ENCODE measurements around the gene CAMKK2.
A peak's percentile ranks its signal among the peaks of the same experiment; 100 is the strongest.
"Not testable (repeated sequence)": the region's sequence is repeated elsewhere in the genome, so short reads cannot be mapped to it uniquely, and the experiment has no call there.

CAMKK2 gene

GRCh38 chr12:121239351-121240061 is 57.0 kb downstream of the CAMKK2 start:
- no peaks in the 10 kb centered on the region for H3K9me3 Mint-ChIP-seq
- H3K4me3 Mint-ChIP-seq: no peak overlapping the region

DNA sequence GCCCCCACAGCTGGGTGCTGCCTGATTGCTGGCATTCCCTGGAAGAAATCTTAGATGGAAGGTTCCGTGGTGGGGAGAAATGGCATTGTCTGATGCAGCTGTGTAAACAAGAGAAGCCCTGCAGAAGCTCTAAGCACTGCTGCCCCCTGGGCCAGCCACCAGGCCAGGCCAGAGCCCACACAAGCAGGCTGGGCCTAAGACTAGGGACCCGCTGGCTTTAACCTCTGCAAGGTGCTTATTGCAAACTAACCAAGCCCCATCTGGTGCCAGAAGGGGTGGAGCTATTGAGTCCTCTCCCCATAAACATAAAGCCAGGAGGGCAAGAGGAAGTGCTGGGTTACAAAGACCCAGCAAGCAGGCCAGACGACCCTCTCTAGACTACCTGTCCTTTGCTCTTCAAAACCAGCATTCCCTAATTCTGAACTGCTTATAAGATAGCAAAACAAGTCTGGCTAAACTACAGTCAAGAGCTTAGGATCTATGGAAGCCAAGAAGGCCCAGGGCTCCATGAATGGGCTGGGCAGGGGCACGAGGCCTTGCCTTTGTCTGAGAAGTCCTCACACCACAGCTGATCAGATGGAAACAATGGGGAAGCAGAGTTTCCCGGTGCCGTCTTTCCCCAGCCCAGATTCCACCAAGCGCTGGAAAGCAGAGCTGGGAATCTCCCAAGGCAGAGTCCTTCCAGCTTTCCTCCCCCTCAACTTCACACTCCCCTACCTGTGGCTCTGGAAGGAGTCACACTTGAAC is 57.7 kb downstream of the CAMKK2 start:
- Mint-ChIP-seq H3K9me3 (no peaks in the 10 kb centered on the region), H3K27me3 (no peaks in the 10 kb centered on the region), H3K4me3 (no peak overlapping the region), H3K36me3 (peaks cover 40 to 56% of the 10 kb centered on the region in 2 donors), H3K27ac (peak overlapping the region; percentile 34), H3K4me1 (peaks cover 21 to 29% of the 10 kb centered on the region in 2 donors)
- DNase-seq: no peak
- no peak for ATAC-seq (replicated peaks)

More at GRCh38 chr12:121239351-121240061, 57.0 kb downstream of the CAMKK2 start:
- Mint-ChIP-seq H3K27ac (peak overlapping the region; percentile 88), H3K36me3 (peaks cover 40 to 56% of the 10 kb centered on the region in 2 donors), H3K4me1 (peaks cover 21 to 29% of the 10 kb centered on the region in 2 donors), H3K27me3 (no peaks in the 10 kb centered on the region)
- ATAC-seq (replicated peaks) (no peak), DNase-seq (no peak)

DNA sequence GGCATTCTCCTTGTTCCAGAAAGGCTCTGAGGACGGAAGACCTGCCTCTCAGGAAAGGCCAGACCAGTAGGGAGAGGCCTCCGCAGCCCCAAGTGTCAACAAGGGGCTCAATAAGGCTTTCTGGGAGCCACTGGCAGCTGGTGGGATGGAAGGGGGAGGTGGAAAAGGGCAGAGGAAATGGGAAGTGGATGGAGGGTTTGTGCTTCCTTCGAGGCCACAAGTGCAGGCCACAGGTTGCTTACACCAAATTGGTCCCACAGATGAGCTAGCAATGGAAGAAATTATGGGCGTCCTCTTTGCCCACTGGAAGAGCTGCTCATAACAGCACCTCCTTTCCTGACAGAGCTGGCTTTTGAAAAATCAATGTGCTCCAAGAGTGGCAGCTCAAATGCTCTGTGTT is 58.4 kb downstream of the CAMKK2 start:
- Mint-ChIP-seq H3K4me3 (no peak overlapping the region), H3K27me3 (no peaks in the 10 kb centered on the region), H3K36me3 (peaks cover 34 to 53% of the 10 kb centered on the region in 2 donors), H3K9me3 (no peaks in the 10 kb centered on the region), H3K4me1 (peaks cover 21 to 29% of the 10 kb centered on the region in 2 donors), H3K27ac (no peak overlapping the region)
- ATAC-seq (replicated peaks) (no peak), DNase-seq (no peak)

- no peak overlapping the region for H3K27ac Mint-ChIP-seq
These were observed 59.1 kb downstream of the CAMKK2 start for GRCh38 chr12:121237415-121237814.

GRCh38 chr12:121236776-121237175 is 59.7 kb downstream of the CAMKK2 start:
- Mint-ChIP-seq H3K36me3 (peaks cover 35 to 62% of the 10 kb centered on the region in 2 donors), H3K4me3 (no peak overlapping the region), H3K27ac (no peak overlapping the region), H3K9me3 (no peaks in the 10 kb centered on the region), H3K4me1 (peaks cover 21 to 26% of the 10 kb centered on the region in 2 donors), H3K27me3 (no peaks in the 10 kb centered on the region)
- DNase-seq: no peak
- ATAC-seq (replicated peaks): no peak

More at GRCh38 chr12:121237415-121237814, 59.1 kb downstream of the CAMKK2 start:
- no peak for DNase-seq
- no peak for ATAC-seq (replicated peaks)
- Mint-ChIP-seq H3K4me3 (no peak overlapping the region), H3K4me1 (peaks cover 21 to 29% of the 10 kb centered on the region in 2 donors), H3K27me3 (no peaks in the 10 kb centered on the region), H3K36me3 (peaks cover 35 to 58% of the 10 kb centered on the region in 2 donors), H3K9me3 (no peaks in the 10 kb centered on the region)

DNA sequence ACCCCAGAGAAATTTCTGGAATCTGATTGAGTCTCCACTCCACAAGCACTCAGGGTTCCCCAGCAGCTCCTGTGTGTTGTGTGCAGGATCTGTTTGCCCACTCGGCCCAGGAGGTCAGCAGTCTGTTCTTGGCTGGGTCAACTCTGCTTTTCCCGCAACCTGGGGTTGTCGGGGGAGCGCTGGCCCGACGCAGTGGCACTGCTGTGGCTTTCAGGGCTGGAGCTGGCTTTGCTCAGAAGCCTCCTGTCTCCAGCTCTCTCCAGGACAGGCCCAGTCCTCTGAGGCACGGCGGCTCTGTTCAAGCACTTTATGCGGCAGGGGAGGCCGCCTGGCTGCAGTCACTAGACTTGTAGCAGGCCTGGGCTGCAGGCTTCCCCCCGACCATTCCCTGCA is 62.9 kb downstream of the CAMKK2 start:
- Mint-ChIP-seq H3K27ac (no peak overlapping the region), H3K9me3 (no peaks in the 10 kb centered on the region), H3K4me3 (no peak overlapping the region), H3K27me3 (no peaks in the 10 kb centered on the region), H3K4me1 (peaks cover 3 to 7% of the 10 kb centered on the region in 2 donors), H3K36me3 (peaks cover 22 to 48% of the 10 kb centered on the region in 2 donors)
- DNase-seq (no peak), ATAC-seq (replicated peaks) (no peak)

- Mint-ChIP-seq H3K27ac (no peak overlapping the region), H3K27me3 (no peaks in the 10 kb centered on the region), H3K4me3 (no peak overlapping the region), H3K9me3 (no peaks in the 10 kb centered on the region), H3K4me1 (peaks cover 3 to 7% of the 10 kb centered on the region in 2 donors), H3K36me3 (peaks cover 23 to 49% of the 10 kb centered on the region in 2 donors)
- ATAC-seq (replicated peaks) (no peak), DNase-seq (no peak)
These were observed 63.4 kb downstream of the CAMKK2 start for GRCh38 chr12:121232977-121233627.

DNA sequence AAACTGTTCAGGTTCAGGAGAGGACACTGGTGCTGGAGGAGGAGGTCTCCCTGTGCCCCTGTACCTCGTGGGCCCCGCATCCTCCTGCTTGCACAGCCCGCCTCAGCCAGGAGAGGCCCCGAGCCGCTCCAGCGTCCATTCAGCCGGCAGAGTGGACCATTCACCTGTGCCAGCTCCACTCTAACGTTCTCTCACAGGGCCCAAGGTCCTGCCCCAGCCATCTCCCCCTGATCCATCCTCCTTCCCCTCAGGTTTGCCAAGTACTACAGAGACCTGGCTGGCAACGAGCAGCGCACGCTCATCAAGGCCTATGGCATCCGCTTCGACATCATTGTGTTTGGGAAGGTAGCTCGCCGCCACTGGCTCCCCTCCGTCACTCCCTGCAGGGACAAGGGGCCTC is 64.3 kb downstream of the CAMKK2 start:
- Mint-ChIP-seq H3K4me1 (peaks cover 3 to 7% of the 10 kb centered on the region in 2 donors), H3K27ac (no peak overlapping the region), H3K4me3 (no peak overlapping the region), H3K9me3 (no peaks in the 10 kb centered on the region), H3K36me3 (peaks cover 23 to 42% of the 10 kb centered on the region in 2 donors), H3K27me3 (no peaks in the 10 kb centered on the region)
- DNase-seq (no peak), ATAC-seq (replicated peaks) (no peak)

DNA sequence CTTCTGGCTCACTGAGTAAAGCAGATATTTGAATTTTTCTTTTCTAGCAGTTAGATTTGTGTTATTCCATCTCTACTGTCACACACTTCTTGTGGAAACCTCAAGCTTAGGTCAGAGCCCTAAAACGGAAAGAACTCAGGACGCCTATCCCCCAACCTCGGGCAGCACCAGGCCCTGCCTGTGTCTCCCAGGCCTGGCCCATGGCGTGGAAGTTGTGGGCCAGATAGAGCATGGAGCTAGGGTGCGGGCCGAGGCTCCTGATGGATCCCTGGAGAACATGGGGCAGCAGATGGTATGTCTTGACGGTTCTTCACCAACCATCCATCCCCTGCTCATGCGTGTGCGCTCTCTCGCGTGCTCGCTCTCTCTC is 66.0 kb downstream of the CAMKK2 start:
- Mint-ChIP-seq H3K9me3 (no peaks in the 10 kb centered on the region), H3K27me3 (no peaks in the 10 kb centered on the region), H3K36me3 (peaks cover 22 to 35% of the 10 kb centered on the region in 2 donors), H3K4me1 (peaks cover 3 to 7% of the 10 kb centered on the region in 2 donors), H3K27ac (no peak overlapping the region), H3K4me3 (no peak overlapping the region)
- ATAC-seq (replicated peaks): peak in 1 of 2 donors; percentile 5
- no peak for DNase-seq

DNA sequence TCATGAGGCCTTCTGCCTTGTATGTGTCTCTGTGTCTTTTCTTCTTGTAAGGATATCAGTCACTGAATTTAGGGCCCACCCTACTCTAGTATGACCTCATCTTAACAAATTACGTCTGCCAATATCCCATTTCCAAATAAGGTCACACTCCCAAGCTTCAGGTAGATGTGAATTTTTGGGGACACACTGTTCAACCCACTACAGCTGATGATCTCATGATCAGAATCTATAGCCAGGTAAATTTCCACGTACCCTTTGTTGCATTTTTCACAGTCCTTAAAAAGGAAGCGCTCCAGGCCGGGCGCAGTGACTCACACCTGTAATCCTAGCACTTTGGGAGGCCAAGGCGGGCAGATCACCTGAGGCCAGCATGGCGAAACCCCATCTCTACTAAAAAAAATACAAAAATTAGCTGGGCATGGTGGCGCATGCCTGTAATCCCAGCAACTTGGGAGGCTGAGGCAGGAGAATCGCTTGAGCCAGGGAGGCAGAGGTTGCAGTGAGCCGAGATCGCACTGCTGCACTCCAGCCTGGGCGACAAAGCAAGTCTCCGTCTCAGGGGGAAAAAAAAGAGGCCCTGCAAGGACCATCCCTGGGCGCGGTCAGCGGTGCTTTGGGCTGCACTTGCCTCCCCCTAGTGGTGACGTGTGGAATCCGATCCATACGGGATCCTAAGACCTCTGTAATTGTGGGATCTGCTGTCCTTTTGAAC is 66.5 kb downstream of the CAMKK2 start:
- not testable (repeated sequence) for H3K4me3 Mint-ChIP-seq, H3K4me1 Mint-ChIP-seq, H3K9me3 Mint-ChIP-seq, H3K27me3 Mint-ChIP-seq, H3K27ac Mint-ChIP-seq
- H3K36me3 Mint-ChIP-seq: peaks cover 22 to 33% of the 10 kb centered on the region in 2 donors
- peak; percentile 75 to 86 for ATAC-seq (replicated peaks)
- peak; percentile 29 for DNase-seq

- Mint-ChIP-seq H3K9me3 (no peaks in the 10 kb centered on the region), H3K27me3 (no peaks in the 10 kb centered on the region), H3K4me1 (peaks cover 5 to 7% of the 10 kb centered on the region in 2 donors), H3K4me3 (no peak overlapping the region), H3K27ac (no peak overlapping the region), H3K36me3 (peaks cover 14 to 29% of the 10 kb centered on the region in 2 donors)
- DNase-seq (no peak), ATAC-seq (replicated peaks) (no peak)
These were observed 67.4 kb downstream of the CAMKK2 start for GRCh38 chr12:121228919-121229665.

DNA sequence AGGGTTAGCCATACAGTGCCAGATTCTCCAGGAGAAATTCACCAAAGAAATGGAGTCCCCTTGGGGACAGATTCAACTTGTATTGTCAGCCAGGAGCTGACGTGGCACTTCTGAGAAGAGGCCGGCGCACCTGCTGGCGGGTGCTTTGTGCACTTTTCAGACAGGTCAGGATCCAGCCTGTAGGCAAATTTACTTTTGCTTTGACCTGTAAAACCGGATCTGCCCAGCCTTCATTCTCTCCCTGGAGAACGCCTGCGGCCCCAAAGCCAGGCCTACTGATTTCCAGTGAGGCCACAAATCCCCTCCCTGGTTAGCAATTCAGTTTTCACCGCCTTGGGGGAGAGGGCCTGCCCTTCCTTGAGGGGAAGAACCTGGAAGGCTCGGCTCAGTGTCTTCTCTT is 69.2 kb downstream of the CAMKK2 start:
- H3K9me3 Mint-ChIP-seq: no peaks in the 10 kb centered on the region
- no peak overlapping the region for H3K27ac Mint-ChIP-seq
- H3K36me3 Mint-ChIP-seq: peaks cover 14 to 33% of the 10 kb centered on the region in 2 donors
- H3K27me3 Mint-ChIP-seq: no peaks in the 10 kb centered on the region
- ATAC-seq (replicated peaks): peak; percentile 34 to 45
- no peak overlapping the region for H3K4me3 Mint-ChIP-seq
- no peak for DNase-seq
- H3K4me1 Mint-ChIP-seq: peaks cover 12 to 24% of the 10 kb centered on the region in 2 donors

GRCh38 chr12:121226871-121227270 is 69.6 kb downstream of the CAMKK2 start:
- not testable (repeated sequence) for H3K27me3 Mint-ChIP-seq; ATAC-seq (replicated peaks); H3K4me3 Mint-ChIP-seq; H3K27ac Mint-ChIP-seq; H3K9me3 Mint-ChIP-seq; DNase-seq
- Mint-ChIP-seq H3K36me3 (peaks cover 18 to 32% of the 10 kb centered on the region in 2 donors), H3K4me1 (peaks cover 12 to 24% of the 10 kb centered on the region in 2 donors)
